Effector CD4-positive, alpha-beta T cell (primary cell): ENCODE results near the gene TECRL. TPM values are rescaled to one million over a fixed set of nuclear protein-coding genes. Genes with fewer than 3 reads are reported as not detected.

Experiments
- DNase-seq: peaks from one replicate; pipeline ENCODE4 v3.0.0-alpha.2; 2020
- total RNA-seq: gene quantifications from one replicate; lab custom pipeline; 2026; lab: John Stamatoyannopoulos, UW

The TECRL gene
- total RNA-seq = not detected

DNA sequence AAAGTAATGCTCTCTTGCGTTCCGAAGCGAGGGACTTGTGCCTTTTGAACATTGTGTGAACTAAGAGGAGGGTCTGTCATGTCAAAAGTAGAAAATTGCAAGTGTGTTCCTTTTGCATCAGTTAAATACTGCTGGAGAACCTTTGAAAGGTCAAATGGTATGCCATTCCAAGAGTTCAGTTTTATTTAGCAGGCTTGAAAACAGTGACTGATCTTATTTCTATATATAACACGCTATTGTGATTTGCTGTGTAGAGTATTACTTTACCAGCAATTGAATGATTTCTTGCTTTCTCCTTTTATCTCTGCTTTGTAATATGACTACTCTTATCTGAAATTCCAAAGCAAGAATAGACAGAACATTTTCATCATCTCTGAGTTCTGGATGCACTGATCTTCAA lies at the start of gene TECRL:
TECRL (minus strand) TSS at position 151 of the 400 bp plus-strand sequence; CDS start at position 52, 99 bp downstream.
- DNase-seq = no peak

- no peak for DNase-seq
Observed at GRCh38 chr4:64432674-64433073, 23.4 kb upstream of the TECRL start.

DNA sequence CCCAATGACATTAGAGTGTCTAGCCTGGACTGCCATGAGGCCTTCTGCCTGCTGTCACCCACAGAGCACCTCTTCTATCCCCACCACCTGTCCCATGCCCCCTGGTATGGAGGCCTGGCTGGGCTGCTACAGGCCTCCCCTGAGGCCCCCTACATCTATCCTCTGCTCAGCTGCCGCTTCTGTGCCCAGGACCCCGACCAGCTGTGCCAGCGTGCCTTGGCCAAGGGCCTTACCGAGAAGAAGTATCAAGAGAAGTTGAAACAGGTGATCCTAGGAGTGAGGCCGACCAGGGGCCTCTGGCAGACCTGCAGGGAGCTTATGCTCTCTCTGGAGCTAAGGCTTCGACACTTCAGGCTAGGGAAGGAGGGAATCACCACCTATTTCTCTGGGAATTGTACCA lies 21.7 kb upstream of the TECRL start:
- DNase-seq = no peak

GRCh38 chr4:64417974-64418373 lies 8.7 kb upstream of the TECRL start:
- DNase-seq = no peak

DNA sequence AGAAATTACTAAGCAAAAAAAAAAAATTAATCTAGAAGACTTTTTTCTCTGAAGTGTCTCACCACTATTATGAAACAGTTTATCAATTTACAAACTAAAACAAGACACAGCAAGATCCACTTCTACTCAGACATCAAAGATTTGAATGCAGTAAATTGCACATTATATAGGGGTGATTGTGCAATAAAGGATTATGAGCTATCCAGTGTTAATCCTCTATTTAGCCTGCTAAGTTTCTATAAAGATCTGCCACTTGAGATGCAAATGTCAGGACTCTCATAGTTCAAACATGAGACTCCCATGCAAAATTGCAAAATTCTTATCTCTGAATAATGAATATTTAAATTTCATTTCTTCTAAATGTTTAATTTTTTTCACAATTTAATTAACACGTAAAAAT lies 2.2 kb downstream of the TECRL start:
- DNase-seq = no peak

DNA sequence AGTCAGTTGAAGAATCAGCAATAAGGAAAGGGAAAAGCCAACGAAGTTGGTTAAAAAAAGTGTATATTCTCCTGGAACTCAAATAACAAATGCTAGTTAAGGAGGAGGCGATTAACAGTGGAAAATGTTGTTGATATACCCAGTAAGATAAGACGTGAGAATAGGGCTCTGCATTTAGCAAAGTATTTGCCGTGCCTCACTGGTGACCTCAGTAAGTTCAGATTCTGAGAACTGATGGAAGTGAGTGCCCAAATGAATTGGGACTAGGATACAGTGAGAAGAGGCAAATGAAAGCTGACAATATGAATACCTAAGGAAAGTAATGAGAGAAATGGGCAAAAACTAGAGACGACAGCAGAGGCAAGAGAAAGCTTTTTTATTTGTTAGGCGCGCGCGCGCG lies 3.5 kb downstream of the TECRL start:
- DNase-seq = no peak

DNA sequence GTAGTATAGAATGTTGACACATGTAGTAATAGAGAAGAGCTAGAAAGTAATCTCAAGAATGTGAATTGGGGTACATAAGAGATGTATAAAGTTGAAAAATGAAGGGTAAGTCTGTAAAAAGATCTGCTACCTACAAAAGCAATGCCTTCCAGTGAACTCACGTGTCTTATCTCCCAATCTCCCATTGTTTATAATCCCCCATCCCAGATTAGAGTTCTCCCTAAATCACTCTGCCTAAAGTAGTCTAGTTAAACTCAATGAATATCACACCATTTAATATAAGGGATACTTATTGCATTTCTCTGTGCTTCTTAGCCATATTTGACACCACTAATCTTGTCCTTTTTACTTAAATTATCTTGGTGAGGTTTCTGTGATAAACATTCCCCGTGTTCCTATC lies 6.6 kb downstream of the TECRL start:
- no peak for DNase-seq

GRCh38 chr4:64399313-64400109 lies 9.7 kb downstream of the TECRL start:
- no peak for DNase-seq

DNA sequence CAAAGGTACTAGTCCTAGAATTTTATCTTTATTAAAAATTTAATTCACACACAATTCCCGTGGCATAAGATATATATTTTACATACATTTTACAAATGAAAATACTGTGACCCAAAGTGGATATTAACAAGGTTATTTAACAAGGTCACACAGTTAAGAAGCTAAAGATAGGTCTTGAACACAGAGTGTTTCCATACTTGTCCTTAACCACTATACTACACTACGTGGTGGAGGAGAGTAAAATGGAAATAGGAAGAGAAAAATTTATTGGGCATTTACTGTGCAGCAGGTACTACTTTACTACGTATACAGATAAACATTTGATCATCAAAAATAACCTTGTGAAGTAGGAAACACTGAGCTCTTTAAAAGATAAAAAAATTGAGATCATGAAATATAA lies 14.8 kb downstream of the TECRL start:
- DNase-seq = no peak

DNA sequence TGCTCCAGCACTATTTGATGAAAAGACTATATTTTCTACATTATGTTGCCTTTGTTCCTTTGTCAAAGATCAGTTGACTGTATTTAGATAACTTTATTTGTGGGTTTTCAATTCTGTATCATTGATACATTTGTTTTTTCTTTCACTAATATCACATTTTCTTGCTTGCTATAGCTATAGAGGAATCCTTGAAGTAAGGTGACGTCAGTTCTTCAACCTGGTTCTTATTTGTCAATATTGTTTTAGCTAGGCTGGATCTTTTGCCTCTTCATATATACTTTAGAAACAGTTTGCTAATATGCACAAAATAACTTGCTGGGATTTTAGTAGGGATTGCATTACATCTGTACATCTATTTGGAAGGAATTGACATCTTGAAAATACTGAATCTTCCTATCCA lies 21.0 kb downstream of the TECRL start:
- DNase-seq = no peak

DNA sequence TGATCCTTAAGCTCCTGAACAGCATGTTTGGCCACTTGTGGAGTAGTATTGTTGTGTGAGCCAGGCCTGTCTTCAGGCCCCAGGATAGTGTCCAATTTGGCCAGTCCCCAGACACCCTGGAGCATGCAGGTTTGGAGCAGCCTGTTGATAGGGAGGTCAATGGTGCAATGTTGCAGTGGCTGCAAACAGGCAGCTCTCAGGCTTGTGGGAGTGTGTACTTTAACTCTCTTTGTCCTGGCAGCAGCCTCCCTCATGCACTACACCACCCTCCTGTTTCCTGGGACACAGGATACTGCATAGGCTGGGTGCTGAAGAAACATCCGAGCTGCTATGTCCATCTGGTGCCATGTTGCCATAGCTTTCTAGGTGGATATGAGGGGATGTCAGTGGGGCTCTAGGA lies 24.0 kb downstream of the TECRL start:
- DNase-seq = no peak

- DNase-seq = no peak
Observed at GRCh38 chr4:64384237-64385203, 24.7 kb downstream of the TECRL start.

- no peak for DNase-seq
Observed at GRCh38 chr4:64368741-64369140, 40.5 kb downstream of the TECRL start.

GRCh38 chr4:64361399-64361740 lies 47.9 kb downstream of the TECRL start:
- no peak for DNase-seq

GRCh38 chr4:64360664-64361398 lies 48.4 kb downstream of the TECRL start:
- no peak for DNase-seq

DNA sequence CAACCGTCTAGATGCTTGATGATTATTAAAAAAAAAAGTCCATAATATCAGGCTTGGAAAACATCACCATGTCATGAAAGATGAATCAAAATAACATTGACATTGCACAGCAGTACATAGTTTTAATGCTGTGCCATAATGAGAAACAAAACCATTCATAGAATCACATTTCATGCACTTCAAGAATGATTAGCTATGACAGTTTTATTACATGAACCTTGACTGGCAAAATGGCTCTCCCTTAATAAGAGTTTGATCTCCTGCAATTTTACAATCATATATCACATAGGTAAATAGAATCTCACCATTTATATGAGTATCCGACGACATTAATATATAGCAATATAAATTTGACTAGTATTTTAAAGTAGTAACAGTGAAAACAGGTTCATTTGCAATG lies 49.8 kb downstream of the TECRL start:
- no peak for DNase-seq

DNA sequence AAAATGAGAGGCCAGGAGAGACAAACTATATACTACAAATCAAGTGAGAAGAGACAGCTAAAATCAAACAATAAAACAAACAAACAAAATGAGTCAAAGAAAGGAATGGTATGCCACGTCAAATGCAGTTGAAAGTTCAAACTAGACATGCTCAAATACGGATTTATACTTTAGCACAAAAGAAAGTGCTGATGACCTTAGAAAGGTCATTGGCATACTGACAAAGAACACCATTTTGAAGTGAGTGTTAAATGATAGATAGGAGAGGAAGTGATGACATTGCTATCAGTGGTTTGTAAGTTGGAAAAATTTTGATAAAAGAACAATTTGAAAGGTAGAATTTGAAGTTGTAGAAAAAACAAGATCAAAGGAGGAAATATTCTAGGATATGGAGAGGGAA lies 55.3 kb downstream of the TECRL start:
- no peak for DNase-seq

GRCh38 chr4:64341711-64342110 lies 67.5 kb downstream of the TECRL start:
- no peak for DNase-seq

- no peak for DNase-seq
Observed at GRCh38 chr4:64340218-64341110, 68.8 kb downstream of the TECRL start.

DNA sequence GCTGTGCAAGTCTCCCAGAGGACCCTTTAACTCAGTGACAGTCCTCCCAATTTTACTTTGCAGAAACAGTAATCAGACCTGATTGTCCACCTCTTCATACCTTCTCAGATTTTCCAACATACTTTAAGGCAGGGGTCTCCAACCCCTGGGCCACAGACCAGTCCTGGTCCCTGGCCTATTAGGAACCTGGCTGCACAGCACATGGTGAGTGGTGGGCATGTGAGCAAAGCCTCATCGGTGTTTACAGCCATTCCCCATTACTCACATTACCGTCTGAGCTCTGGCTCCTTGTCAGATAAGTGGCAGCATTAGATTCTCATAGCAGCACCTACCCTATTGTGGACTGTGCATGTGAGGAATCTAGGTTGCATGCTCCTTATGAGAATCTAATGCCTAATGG lies 74.3 kb downstream of the TECRL start:
- DNase-seq = no peak

DNA sequence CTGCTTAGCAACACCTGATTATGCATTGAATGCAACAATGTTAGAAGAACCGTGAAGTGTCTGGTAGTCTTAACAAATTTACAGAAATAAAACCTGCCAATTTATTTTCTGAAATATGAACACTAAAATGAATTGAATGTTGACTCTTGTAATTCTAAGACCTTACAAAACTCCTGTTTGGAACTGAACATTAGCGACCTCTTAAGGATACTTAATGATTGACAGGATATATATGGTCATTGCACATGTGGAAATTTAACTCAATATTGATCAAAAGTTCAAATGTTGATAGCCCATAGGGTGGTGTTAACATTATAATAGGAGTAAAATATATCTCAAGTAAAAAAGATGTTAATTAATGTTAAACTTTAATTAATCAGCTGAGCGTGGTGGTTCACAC lies 79.1 kb downstream of the TECRL start:
- no peak for DNase-seq

DNA sequence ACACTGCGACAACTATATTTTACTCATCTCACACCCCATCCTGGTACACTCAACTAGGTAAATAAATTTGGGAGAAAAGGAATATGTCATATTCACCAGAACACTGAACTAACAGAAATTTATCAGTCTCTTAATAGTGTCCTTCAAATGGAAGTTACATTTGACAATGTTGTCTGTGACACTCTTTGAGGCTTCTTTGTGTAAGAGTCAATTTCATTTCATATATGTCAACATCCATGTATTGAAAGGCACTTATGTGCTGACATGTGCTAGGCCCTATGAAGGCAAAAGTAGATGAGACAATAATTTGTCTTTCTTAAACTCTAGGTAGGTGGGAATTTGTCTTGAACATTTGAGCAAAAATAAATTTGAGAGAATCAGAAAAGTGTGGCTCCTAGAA lies 82.0 kb downstream of the TECRL start:
- no peak for DNase-seq
